Pancreas (tissue), 10 donors: ENCODE measurements around the gene PHKG1. TPM values are rescaled to one million over a fixed set of nuclear protein-coding genes. Genes with fewer than 3 reads are reported as not detected.
"Not testable (repeated sequence)": the region's sequence is repeated elsewhere in the genome, so short reads cannot be mapped to it uniquely, and the experiment has no call there.

Experiments
- ATAC-seq, 4 donors: fragments of 200-7000 bp; cut with Tn5 transposase; one replicate each; pipeline versions ENCODE4 v1.8.0 to v1.9.1; 2020; ENCODE audit warnings: mild to moderate bottlenecking in 4 of 4, moderate library complexity in 4 of 4
- DNase-seq, 6 donors: peaks; one replicate each; pipeline ENCODE4 v3.0.0-alpha.2; 2020
- FAIRE-seq: peaks from 2 replicates; lab custom pipeline; 2012; peaks lifted over from hg19 to GRCh38; lab: Jason Lieb, UNC
- H3K27ac ChIP-seq, 4 donors: fragments of 200-600 bp; sonication (generic); 1 replicate in 3 of 4; 2 replicates in 1 of 4; pipeline versions ENCODE4 v1.5.0 to v1.8.0; 2020
- H3K27me3 ChIP-seq, 4 donors: fragments of 200-600 bp; one replicate each; pipeline ENCODE4 v1.8.0; 2021
- H3K36me3 ChIP-seq, 3 donors: fragments of 200-600 bp; sonication (generic) in 1 of 3; one replicate each; pipeline versions ENCODE4 v1.5.0 to v1.8.0; 2020 to 2021
- H3K4me1 ChIP-seq, 3 donors: fragments of 200-600 bp; one replicate each; pipeline ENCODE4 v1.8.0; 2021
- H3K4me3 ChIP-seq, 4 donors: fragments of 200-600 bp; sonication (generic) in 2 of 4; one replicate each; pipeline versions ENCODE4 v1.5.0 to v1.8.0; 2020 to 2021
- H3K9me3 ChIP-seq, 4 donors: fragments of 200-600 bp; one replicate each; pipeline ENCODE4 v1.8.0; 2021
- CTCF ChIP-seq, 4 donors: fragments of 200-600 bp; sonication (generic) in 3 of 4; IDR thresholded peaks; one replicate each; pipeline versions ENCODE4 v1.5.0 to v1.8.0; 2021; ENCODE audit warnings: antibody characterized with exemption in 4 of 4
- WGBS, 2 donors: extraction: QIAGEN DNeasy Blood & Tissue Kit; methylation state at CpG; one replicate each; pipeline ENCODE4 v1.1.7; 2013; 5-methylcytosine and 5-hydroxymethylcytosine counted together
- intact Hi-C, 3 donors: fragments of 100-400 bp; cut with DNase I; formaldehyde crosslinking; loops; one replicate each; pipeline versions ENCODE4 v1.11.1 to v1.14.2; 2022
- polyA plus RNA-seq, 2 donors: library from polyadenylated mRNA; stranded (reverse); fragments of 200-250 nt; gene quantifications; one replicate each; pipeline ENCODE4 v1.2.3, GENCODE V29; 2013
- total RNA-seq, 6 donors: library from RNA; stranded (reverse); fragmentation: NEBNext Ultra II Directional in 4 of 6; extraction: Animal tissue kit (Norgen Biotek cat#: 25700) in 4 of 6; gene quantifications; one replicate each; pipeline versions ENCODE4 v1.2.1 to v1.2.4, GENCODE V29; 2021 to 2023
- donor health status: healthy with polysubstance abuse.
- donor health status: DM: no; HTN: no; CAD: no; lungs with moderate emphysema.
- donor health status: DM: no; HTN: no; CAD: no.
- donor health status: control.
- donor health status: control.
- donor health status: Bipolar disorder and iron deficiency.
- donor health status: DM: yes; HTN: yes; CAD: no.
- donor health status: DM: no; HTN: no; CAD: no.
- donor health status: DM: no; HTN: no; CAD: no.
- donor health status: DM: yes; HTN: yes; CAD: no.

PHKG1 gene
- total and polyA plus RNA-seq, 8 donors, result 0.16 to 1.6 (median 0.61) TPM

GRCh38 chr7:56097700-56098099, 4.9 kb upstream of the PHKG1 start:
- peaks cover 0 to 32% (median 3%) of the 10 kb centered on the region in 3 donors for H3K36me3 ChIP-seq
- ATAC-seq, result peak; percentile 82 to 89 (median 86)
- H3K27ac ChIP-seq, result peak overlapping the region in 2 of 4 donors; percentile 62 to 71
- H3K4me1 ChIP-seq, result peaks cover 0 to 9% (median 4%) of the 10 kb centered on the region in 3 donors
- peak in 5 of 6 donors; percentile 47 to 69 (median 63) for DNase-seq
- H3K27me3 ChIP-seq, result no peaks in the 10 kb centered on the region
- no peak for TF ChIP-seq CTCF (IDR thresholded peaks at IDR 0.05)
- H3K4me3 ChIP-seq, result no peak overlapping the region
- 28 to 42% methylated on average over 5 of the region's 5 CpGs for WGBS, 2 donors
- no peaks in the 10 kb centered on the region for H3K9me3 ChIP-seq
- intact Hi-C loops, result no loop called here
- no peak for FAIRE-seq

GRCh38 chr7:56092388-56092787, 364 bp downstream of the PHKG1 start:
- FAIRE-seq, intact Hi-C loops, ATAC-seq, H3K9me3 ChIP-seq, H3K27me3 ChIP-seq, H3K4me3 ChIP-seq, DNase-seq, H3K27ac ChIP-seq, H3K4me1 ChIP-seq, H3K36me3 ChIP-seq: not testable (repeated sequence)
- WGBS, 2 donors, result 28 to 33% methylated on average over 6 of the region's 6 CpGs

- no peaks in the 10 kb centered on the region for H3K9me3 ChIP-seq
- intact Hi-C loops, result no loop called here
- no peak overlapping the region for H3K4me3 ChIP-seq
- DNase-seq (no peak), FAIRE-seq (no peak), ATAC-seq (peak in 1 of 4 donors; percentile 36)
- no peak overlapping the region for H3K27ac ChIP-seq
- no peaks in the 10 kb centered on the region for H3K36me3 ChIP-seq
- H3K27me3 ChIP-seq, result no peaks in the 10 kb centered on the region
- 81 to 89% methylated on average over 3 of the region's 3 CpGs for WGBS, 2 donors
- H3K4me1 ChIP-seq, result peaks cover 0 to 8% (median 0%) of the 10 kb centered on the region in 3 donors
- no peak for TF ChIP-seq CTCF (IDR thresholded peaks at IDR 0.05)
Observed at GRCh38 chr7:56091591-56091990, 1.2 kb downstream of the PHKG1 start.

GRCh38 chr7:56087445-56087844, 5.3 kb downstream of the PHKG1 start:
- Histone ChIP-seq H3K9me3 (no peaks in the 10 kb centered on the region), H3K27me3 (no peaks in the 10 kb centered on the region), H3K4me3 (no peak overlapping the region), H3K27ac (no peak overlapping the region), H3K4me1 (peaks cover 0 to 6% (median 0%) of the 10 kb centered on the region in 3 donors), H3K36me3 (no peaks in the 10 kb centered on the region)
- ATAC-seq (no peak), FAIRE-seq (no peak), DNase-seq (peak in 1 of 6 donors; percentile 51)
- intact Hi-C loops, result loop anchor here in 1 of 3 donors (5.0 kb wide), 1 partner anchor 445 kb away; no protein-coding TSS in a partner anchor
- TF ChIP-seq CTCF (IDR thresholded peaks at IDR 0.05), result no peak
- WGBS, 2 donors, result 89 to 91% methylated on average over 16 of the region's 16 CpGs

GRCh38 chr7:56086761-56087160, 6.0 kb downstream of the PHKG1 start:
- intact Hi-C loops, result loop anchor here in 1 of 3 donors (5.0 kb wide), 1 partner anchor 444 kb away; no protein-coding TSS in a partner anchor
- Histone ChIP-seq H3K4me1 (peaks cover 0 to 5% (median 0%) of the 10 kb centered on the region in 3 donors), H3K4me3 (no peak overlapping the region), H3K27me3 (no peaks in the 10 kb centered on the region), H3K27ac (no peak overlapping the region), H3K36me3 (no peaks in the 10 kb centered on the region), H3K9me3 (no peaks in the 10 kb centered on the region)
- no peak for TF ChIP-seq CTCF (IDR thresholded peaks at IDR 0.05)
- 90 to 93% methylated on average over 7 of the region's 7 CpGs for WGBS, 2 donors
- FAIRE-seq (no peak), ATAC-seq (no peak), DNase-seq (peak in 2 of 6 donors; percentile 9 to 20)
